ENCODE results near the gene PLSCR1.

The PLSCR1 gene

DNA sequence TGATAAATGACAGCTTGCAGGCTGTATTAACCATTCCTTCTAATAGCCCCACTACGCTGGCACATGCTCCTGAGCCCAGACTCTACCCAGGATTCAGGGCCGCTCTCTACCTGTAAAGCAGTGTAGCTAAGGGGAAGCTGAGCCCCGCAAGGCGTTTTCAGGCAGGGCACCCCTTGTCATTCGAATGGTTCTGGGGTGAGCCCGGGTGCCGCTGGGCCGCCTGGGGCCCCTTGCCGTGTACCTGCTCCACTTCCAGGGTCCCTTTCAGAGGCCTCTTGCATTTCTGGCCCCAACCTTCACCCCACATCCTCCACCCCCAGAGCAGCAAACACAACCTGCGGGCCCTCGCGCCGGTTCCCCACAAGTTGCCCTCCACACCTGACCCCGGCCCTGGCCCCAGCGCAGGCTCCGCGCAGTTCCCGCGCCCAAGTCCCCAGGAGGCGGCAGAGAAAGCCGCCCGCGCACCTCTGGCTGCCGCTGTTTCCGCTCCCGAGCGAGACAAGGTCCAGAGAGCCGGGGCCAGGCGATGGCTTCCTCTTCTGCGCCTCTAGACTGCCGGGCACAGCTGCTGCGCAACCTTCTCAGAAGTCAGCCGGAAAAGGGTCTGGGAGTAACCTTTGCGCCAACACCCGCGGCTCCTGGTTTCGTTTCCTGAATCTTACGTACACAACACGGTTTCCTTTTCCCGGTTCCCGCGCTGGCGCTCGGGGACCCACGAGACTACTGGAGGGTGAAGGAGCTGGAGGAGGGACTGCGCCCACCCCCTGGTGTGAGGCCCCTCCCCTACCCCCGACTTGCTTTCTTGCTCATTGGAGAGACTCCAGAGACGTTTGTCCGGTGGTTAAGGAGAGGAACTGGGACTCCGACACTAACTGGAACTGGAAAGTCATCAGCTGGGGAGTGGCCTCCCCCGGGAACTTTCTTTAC, at the start of gene PLSCR1:
PLSCR1 (minus strand) TSS at position 606 of the 927 bp plus-strand sequence. CDS start 8,055 bp downstream, outside the sequence.
- peak; percentile 90 for DNase-seq

GRCh38 chr3:146593776-146594175, 49.4 kb upstream of the PLSCR1 start:
- no peak for DNase-seq

- DNase-seq, result peak; percentile 47
These were observed 46.1 kb upstream of the PLSCR1 start for GRCh38 chr3:146590521-146590920.

- DNase-seq, result peak; percentile 8
These were observed 45.6 kb upstream of the PLSCR1 start for GRCh38 chr3:146589899-146590508.

DNA sequence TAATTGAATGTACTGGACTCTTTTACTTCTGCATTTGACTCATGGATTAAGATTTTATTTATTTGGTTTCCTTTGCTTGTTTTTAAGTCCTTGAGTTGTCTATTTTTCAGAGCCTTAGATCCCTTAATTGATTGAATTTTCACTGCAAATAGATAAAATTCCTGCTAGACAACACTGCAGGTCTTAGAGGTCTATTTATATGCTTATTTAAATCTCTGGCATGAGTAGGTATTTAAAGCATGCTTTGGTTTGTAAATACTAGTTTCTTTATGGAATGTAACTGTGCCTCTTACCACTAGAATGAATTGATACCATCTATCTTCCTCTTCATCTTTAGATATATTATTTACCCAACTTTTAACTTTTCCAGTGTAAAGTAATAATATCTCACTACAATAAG, 40.7 kb upstream of the PLSCR1 start:
- no peak for DNase-seq

DNA sequence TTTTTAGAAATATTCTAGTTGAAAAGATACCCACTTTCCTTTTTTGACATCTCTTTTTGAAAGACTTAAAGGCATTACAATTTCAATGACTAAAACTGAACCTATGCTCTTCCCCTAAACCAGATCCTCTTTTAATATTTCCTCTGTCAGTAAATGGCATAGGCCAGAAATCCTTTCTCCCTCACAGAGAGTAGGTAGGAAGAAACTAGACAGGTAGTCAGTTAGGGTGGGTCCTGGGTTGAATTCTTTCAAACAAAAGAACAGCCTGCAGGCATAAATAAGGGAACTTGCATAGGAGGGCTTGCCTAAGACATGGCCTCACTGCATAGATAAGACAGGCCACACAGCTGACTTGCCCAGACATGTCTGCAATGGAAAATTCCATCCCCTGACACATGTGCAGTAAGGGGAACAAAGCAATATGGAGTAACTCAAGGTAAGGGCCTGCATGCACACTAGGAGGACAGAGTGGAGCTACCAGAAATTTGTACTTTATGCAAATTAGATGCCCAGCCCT, 37.6 kb upstream of the PLSCR1 start:
- peak; percentile 72 for DNase-seq

DNA sequence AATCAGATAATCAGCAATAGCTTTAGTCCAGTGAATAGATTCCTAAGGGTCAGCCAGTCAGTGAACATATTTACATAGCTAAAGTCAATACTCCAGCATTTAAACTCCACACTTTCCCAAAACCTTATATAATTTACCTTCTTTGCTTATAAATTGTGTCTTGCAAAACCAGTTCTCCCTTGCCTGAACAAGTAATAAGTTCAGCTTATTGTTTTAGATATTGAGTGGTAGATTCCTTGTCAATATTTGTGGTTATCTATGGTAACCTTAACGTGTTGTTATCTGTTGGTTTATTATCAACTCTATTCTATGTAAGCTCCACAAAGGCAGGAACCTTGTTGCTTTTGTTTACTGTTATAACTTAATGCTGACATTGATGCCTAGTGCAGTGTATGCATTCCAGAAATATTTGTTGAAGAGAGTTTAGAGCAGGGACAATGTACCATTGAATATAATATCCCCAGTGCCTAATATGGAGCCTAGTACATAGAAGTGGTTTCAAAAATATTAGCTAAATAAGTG, 36.7 kb upstream of the PLSCR1 start:
- DNase-seq, result peak; percentile 15

GRCh38 chr3:146577662-146578061, 33.3 kb upstream of the PLSCR1 start:
- DNase-seq, result no peak

GRCh38 chr3:146575636-146576035, 31.2 kb upstream of the PLSCR1 start:
- no peak for DNase-seq

GRCh38 chr3:146574173-146574572, 29.8 kb upstream of the PLSCR1 start:
- no peak for DNase-seq

DNA sequence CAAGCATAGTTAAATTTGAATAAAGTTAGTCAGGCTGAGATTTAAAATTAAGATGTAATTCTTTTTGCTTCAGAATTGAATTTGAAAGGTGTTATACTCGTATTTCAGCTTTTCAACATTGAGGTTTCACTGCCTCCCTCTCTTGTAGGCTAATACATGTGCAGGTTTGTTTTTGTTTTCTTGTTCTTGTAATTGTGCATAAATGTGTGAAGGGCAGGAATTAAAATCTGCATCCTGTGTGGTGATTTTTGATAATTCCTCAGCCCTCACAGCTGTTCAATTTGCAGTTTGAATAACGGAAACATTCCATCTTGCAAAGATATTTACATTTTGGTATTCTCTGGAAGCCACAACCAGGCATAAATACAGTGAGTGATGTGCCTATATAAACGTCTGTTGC, 24.9 kb upstream of the PLSCR1 start:
- DNase-seq, result no peak

DNA sequence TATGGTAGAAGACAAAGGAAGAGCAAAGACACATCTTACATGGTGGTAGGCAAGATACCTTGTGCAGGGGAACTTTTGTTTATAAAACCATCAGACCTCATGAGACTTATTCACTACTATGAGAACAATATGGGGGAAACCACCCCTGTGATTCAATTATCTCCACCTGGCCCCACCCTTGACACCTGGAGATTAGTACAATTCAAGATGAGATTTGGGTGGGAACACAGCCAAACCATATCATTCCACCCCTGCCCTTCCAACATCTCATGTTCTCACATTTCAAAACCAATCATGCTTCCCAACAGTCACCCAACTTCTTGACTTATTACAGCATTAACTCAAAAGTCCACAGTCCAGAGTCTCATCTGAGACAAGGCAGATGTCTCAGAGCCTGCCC, 21.7 kb upstream of the PLSCR1 start:
- no peak for DNase-seq

GRCh38 chr3:146561879-146562278, 17.5 kb upstream of the PLSCR1 start:
- no peak for DNase-seq

DNA sequence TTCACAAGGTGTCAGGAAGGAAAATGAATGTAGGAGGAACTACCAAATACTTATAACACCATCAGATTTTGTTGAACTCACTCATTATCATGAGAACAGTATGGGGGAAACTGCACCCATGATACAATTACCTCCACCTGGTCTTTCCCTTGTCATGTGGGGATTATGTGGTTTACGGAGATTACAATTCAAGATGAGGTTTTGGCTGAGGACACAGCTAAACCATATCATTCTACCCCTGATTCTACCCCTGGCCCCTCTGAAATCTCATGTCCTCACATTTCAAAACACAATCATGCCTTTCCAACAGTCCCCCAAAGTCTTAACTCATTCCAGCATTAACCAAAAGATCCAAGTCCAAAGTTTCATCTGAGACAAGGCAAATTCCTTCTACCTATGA, 17.1 kb upstream of the PLSCR1 start:
- no peak for DNase-seq

DNA sequence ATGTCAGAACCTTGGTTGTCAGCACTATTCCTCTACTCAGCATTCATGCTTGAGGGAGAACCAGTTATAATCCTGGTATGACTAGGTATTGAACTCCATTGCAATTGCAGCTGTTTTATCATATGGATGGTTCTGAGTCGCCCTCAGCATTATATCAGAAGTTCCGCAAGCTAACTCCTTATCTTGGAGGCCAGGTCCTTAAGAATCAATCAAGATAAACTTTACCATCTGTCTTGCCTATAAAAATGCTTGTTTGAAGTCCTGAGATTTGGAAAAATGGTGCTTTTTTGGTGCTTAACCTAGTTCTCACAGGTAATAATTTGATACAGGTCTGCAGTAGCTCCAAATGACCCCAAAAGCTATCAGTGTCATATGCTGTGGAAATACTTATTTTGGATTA, 16.3 kb upstream of the PLSCR1 start:
- no peak for DNase-seq

DNA sequence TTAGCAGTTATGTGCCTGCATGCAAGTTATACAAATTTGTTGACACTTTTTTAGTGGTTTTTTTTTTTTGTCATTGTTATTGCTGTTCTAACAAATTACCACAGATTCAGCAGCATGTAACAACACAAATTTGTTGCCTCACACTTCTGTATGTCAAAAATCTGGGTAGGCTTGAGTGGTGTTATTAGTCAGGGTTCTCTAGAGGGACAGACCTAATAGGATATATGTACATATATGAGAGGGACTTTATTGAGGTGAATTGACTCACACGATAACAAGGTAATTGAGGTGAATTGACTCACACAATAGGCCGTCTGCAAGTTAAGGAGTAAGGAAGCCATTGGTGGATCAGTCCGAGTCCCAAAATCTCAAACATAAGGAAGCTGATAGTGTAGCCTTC, 15.0 kb upstream of the PLSCR1 start:
- no peak for DNase-seq

DNA sequence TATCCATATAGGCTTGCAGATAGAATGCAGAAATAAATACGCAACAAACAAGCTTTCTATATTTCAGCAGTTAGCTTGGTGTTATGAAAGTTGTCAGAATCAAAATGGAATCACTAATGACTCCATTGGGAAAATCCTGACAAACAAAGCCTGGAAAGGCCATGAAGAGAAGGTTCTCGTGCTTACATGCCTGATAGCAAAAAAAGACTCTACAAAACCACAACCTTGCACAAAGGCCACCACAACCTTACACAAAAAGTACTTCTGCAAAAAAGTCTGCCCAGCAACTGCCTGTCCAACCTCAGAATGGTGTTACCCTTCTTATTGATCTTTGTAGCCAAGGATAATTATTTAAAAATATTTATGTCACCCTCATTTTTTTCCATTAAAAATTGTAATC, 14.4 kb upstream of the PLSCR1 start:
- DNase-seq, result no peak

- no peak for DNase-seq
These were observed 13.3 kb upstream of the PLSCR1 start for GRCh38 chr3:146557745-146558144.

- no peak for DNase-seq
These were observed 10.9 kb upstream of the PLSCR1 start for GRCh38 chr3:146555311-146555710.

DNA sequence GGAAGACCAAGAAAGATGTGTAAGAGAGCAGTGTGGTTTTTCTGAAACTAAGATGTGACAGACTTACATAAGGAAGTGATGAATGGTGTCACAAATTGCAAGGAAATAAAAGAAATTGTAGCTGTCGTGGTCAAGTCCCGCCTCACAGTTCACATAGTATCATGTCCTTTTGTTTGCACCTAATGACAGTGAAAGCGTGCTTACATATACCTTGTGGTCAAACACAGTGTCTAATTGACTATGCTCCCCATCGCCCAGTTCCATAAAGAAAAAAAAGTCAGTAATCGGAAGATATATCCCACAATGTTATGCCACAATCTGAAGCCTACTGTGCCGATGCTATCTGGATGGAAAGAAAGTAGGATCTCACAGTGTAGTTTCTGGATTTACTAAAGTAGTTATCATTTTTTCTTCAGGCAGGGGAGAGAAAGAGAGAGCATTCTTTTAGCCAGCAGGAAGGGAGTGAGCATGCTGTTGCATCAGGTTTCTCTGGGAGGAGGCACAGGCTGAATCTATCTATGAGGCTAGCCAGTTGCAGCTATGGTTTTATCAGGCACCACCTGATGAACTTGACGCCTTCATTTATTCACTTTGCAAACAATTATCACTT, 9.8 kb upstream of the PLSCR1 start:
- peak; percentile 27 for DNase-seq

- peak; percentile 81 for DNase-seq
These were observed 6.5 kb upstream of the PLSCR1 start for GRCh38 chr3:146550743-146551510.

- no peak for DNase-seq
These were observed 5.7 kb upstream of the PLSCR1 start for GRCh38 chr3:146550070-146550615.
